ENCODE measurements around the gene PSMF1. TPM values are rescaled to one million over a fixed set of nuclear protein-coding genes. Genes with fewer than 3 reads are reported as not detected.

PSMF1 gene
- total RNA-seq, 4 donors from 2014 or later = 70.0 to 111 (median 89.0) TPM

GRCh38 chr20:1127840-1128239 is 9.4 kb downstream of the PSMF1 start:
- 82 to 87% methylated on average over 1 of the region's 1 CpG for WGBS, 2 donors
- TF ChIP-seq CTCF (IDR thresholded peaks at IDR 0.05) (no peak), POLR2A (IDR thresholded peaks at IDR 0.05) (no peak)
- no peak overlapping the region for H3K4me3 ChIP-seq
- H3K27ac ChIP-seq = no peak overlapping the region
- H3K36me3 ChIP-seq = peaks cover 7 to 97% (median 39%) of the 10 kb centered on the region in 3 donors
- no peaks in the 10 kb centered on the region for H3K27me3 ChIP-seq
- DNase-seq = no peak
- H3K9me3 ChIP-seq = no peaks in the 10 kb centered on the region
- intact Hi-C loops (cut with DNase I) = no loop called here
- peaks cover 0 to 15% (median under 1%) of the 10 kb centered on the region in 3 donors for H3K4me1 ChIP-seq

- Histone ChIP-seq H3K27me3 (no peaks in the 10 kb centered on the region), H3K4me3 (no peak overlapping the region), H3K9me3 (no peaks in the 10 kb centered on the region), H3K36me3 (peaks cover 15 to 92% (median 49%) of the 10 kb centered on the region in 3 donors), H3K4me1 (no peaks in the 10 kb centered on the region), H3K27ac (no peak overlapping the region)
- WGBS, 2 donors = 85 to 86% methylated on average over 4 of the region's 4 CpGs
- TF ChIP-seq POLR2A (IDR thresholded peaks at IDR 0.05) (no peak), CTCF (IDR thresholded peaks at IDR 0.05) (no peak)
- DNase-seq = no peak
- intact Hi-C loops (cut with DNase I) = no loop called here
These were observed 11.8 kb downstream of the PSMF1 start for GRCh38 chr20:1130058-1130694.

GRCh38 chr20:1130847-1131246 is 12.4 kb downstream of the PSMF1 start:
- peaks cover 16 to 92% (median 53%) of the 10 kb centered on the region in 3 donors for H3K36me3 ChIP-seq
- intact Hi-C loops (cut with DNase I) = no loop called here

GRCh38 chr20:1131354-1131753 is 13.0 kb downstream of the PSMF1 start:
- WGBS, 2 donors = 88 to 100% methylated on average over 3 of the region's 3 CpGs
- no peaks in the 10 kb centered on the region for H3K9me3 ChIP-seq
- DNase-seq = no peak
- TF ChIP-seq POLR2A (IDR thresholded peaks at IDR 0.05) (no peak), CTCF (IDR thresholded peaks at IDR 0.05) (no peak)
- H3K4me1 ChIP-seq = no peaks in the 10 kb centered on the region
- no peak overlapping the region for H3K4me3 ChIP-seq
- H3K27ac ChIP-seq = no peak overlapping the region
- intact Hi-C loops (cut with DNase I) = no loop called here
- no peaks in the 10 kb centered on the region for H3K27me3 ChIP-seq
- peaks cover 16 to 92% (median 53%) of the 10 kb centered on the region in 3 donors for H3K36me3 ChIP-seq

More at GRCh38 chr20:1130847-1131246, 12.4 kb downstream of the PSMF1 start:
- H3K9me3 ChIP-seq = no peaks in the 10 kb centered on the region
- no peak overlapping the region for H3K27ac ChIP-seq
- H3K4me1 ChIP-seq = no peaks in the 10 kb centered on the region
- WGBS, 2 donors = 78% methylated on average over 3 to 4 of the region's 5 CpGs
- no peak for TF ChIP-seq POLR2A (IDR thresholded peaks at IDR 0.05)
- TF ChIP-seq CTCF (IDR thresholded peaks at IDR 0.05) = no peak
- no peak for DNase-seq
- H3K27me3 ChIP-seq = no peaks in the 10 kb centered on the region
- no peak overlapping the region for H3K4me3 ChIP-seq

GRCh38 chr20:1134355-1134754 is 16.0 kb downstream of the PSMF1 start:
- peaks cover 13 to 92% (median 37%) of the 10 kb centered on the region in 3 donors for H3K36me3 ChIP-seq
- H3K9me3 ChIP-seq = no peaks in the 10 kb centered on the region
- no peaks in the 10 kb centered on the region for H3K4me1 ChIP-seq
- DNase-seq = no peak
- H3K27ac ChIP-seq = no peak overlapping the region
- no peaks in the 10 kb centered on the region for H3K27me3 ChIP-seq
- H3K4me3 ChIP-seq = no peak overlapping the region
- TF ChIP-seq CTCF (IDR thresholded peaks at IDR 0.05) = no peak
- TF ChIP-seq POLR2A (IDR thresholded peaks at IDR 0.05) = no peak
- intact Hi-C loops (cut with DNase I) = no loop called here
- WGBS, 2 donors = 100% methylated on average over 1 of the region's 2 CpGs; no CpG with 5 or more reads in 1 of the 2 donors
